IMR-90 (cell line): ENCODE results near the gene PRIMA1. TPM values are rescaled to one million over a fixed set of nuclear protein-coding genes. Genes with fewer than 3 reads are reported as not detected.

Experiments
- ATAC-seq: fragments of 200-7000 bp; cut with Tn5 transposase; 2 replicates; pipeline ENCODE4 v1.9.1; 2020; ENCODE audit warnings: low read depth, mild to moderate bottlenecking, moderate library complexity
- BruUV-seq: library from RNA; stranded (reverse); fragments of 400-500 nt; replicated peaks from 2 replicates; lab custom pipeline; 2021; lab: Mats Ljungman, UMichigan
- CTCF ChIA-PET: fragments of 300-600 bp; formaldehyde crosslinking; extraction: SDS; loops from one replicate; lab custom pipeline; 2021; ENCODE audit warnings: antibody characterized with exemption; lab: Yijun Ruan, JAX
- POLR2A ChIA-PET: fragments of 300-600 bp; sonication (Branson Sonifier 250); formaldehyde crosslinking; loops from one replicate; lab custom pipeline; 2022; ENCODE audit warnings: antibody characterized with exemption; ENCODE audit not compliant: unreplicated experiment; lab: Charles Lee
- DNase-seq: peaks from one replicate; pipeline ENCODE4 v3.0.0; 2013
- H2AFZ ChIP-seq: replicated peaks from 2 replicates; pipeline ENCODE3; 2013; ENCODE audit warnings: low read length, mild to moderate bottlenecking; ENCODE audit not compliant: poor library complexity
- H2AK5ac ChIP-seq: 2 replicates; pipeline ENCODE4 v1.6.1; 2013; ENCODE audit warnings: low read depth, low read length, inconsistent platforms
- H2AK9ac ChIP-seq: replicated peaks from 2 replicates; pipeline ENCODE3; 2013; ENCODE audit warnings: mild to moderate bottlenecking, low read depth, low read length, moderate library complexity; ENCODE audit not compliant: poor library complexity
- H2BK120ac ChIP-seq: 2 replicates; pipeline ENCODE4 v1.6.1; 2013; ENCODE audit warnings: low read depth, low read length, inconsistent platforms
- H2BK15ac ChIP-seq: 3 replicates; pipeline ENCODE4 v1.6.1; 2013; ENCODE audit warnings: low read depth, low read length, inconsistent platforms
- H2BK20ac ChIP-seq: 2 replicates; pipeline ENCODE4 v1.6.1; 2013; ENCODE audit warnings: low read depth, mild to moderate bottlenecking, inconsistent platforms, low read length, moderate library complexity
- H2BK5ac ChIP-seq: 2 replicates; pipeline ENCODE4 v1.6.1; 2013; ENCODE audit warnings: mild to moderate bottlenecking, low read depth, low read length, inconsistent platforms; ENCODE audit not compliant: poor library complexity, severe bottlenecking
- H3K14ac ChIP-seq: replicated peaks from 2 replicates; pipeline ENCODE4 v1.6.1; 2013; ENCODE audit warnings: low read depth, low read length, inconsistent platforms
- H3K18ac ChIP-seq: 2 replicates; pipeline ENCODE4 v1.6.1; 2013; ENCODE audit warnings: low read depth, low read length, control low read depth
- H3K23ac ChIP-seq: 2 replicates; pipeline ENCODE4 v1.6.1; 2013; ENCODE audit warnings: low read depth, low read length, inconsistent platforms
- H3K27ac ChIP-seq: 2 replicates; pipeline ENCODE4 v1.5.1; 2013; ENCODE audit warnings: mild to moderate bottlenecking, control low read depth, low read length; ENCODE audit not compliant: insufficient read depth
- H3K27me3 ChIP-seq: 2 replicates; pipeline ENCODE4 v1.6.1; 2013; ENCODE audit warnings: low read length; ENCODE audit not compliant: control insufficient read depth, insufficient read depth
- H3K36me3 ChIP-seq: 2 replicates; pipeline ENCODE4 v1.6.1; 2013; ENCODE audit warnings: low read length, mixed read lengths; ENCODE audit not compliant: control insufficient read depth, insufficient read depth
- H3K4ac ChIP-seq: 2 replicates; pipeline ENCODE4 v1.6.1; 2013; ENCODE audit warnings: low read depth, low read length, inconsistent platforms
- H3K4me1 ChIP-seq: 2 replicates; pipeline ENCODE4 v1.6.1; 2013; ENCODE audit warnings: low read length, mixed read lengths; ENCODE audit not compliant: control insufficient read depth, insufficient read depth
- H3K4me2 ChIP-seq: 2 replicates; pipeline ENCODE4 v1.6.1; 2013; ENCODE audit warnings: low read depth, mild to moderate bottlenecking, control low read depth, low read length, moderate library complexity
- H3K4me3 ChIP-seq: 2 replicates; pipeline ENCODE4 v1.5.1; 2013; ENCODE audit warnings: low read depth, mild to moderate bottlenecking, control low read depth, low read length, moderate library complexity; ENCODE audit not compliant: insufficient read depth
- H3K56ac ChIP-seq: 2 replicates; pipeline ENCODE4 v1.6.1; 2013; ENCODE audit warnings: low read length, inconsistent platforms; ENCODE audit not compliant: insufficient read depth; ENCODE audit errors: extremely low read depth
- H3K79me1 ChIP-seq, 2 experiments: 2 replicates each; pipeline ENCODE4 v1.6.1; 2013; ENCODE audit warnings: low read length in 2 of 2, inconsistent platforms in 1 of 2, low read depth in 1 of 2
- H3K9ac ChIP-seq: 2 replicates; pipeline ENCODE4 v1.6.1; 2013; ENCODE audit warnings: low read depth, low read length, control low read depth
- H3K9me1 ChIP-seq: 2 replicates; pipeline ENCODE4 v1.6.1; 2013; ENCODE audit warnings: low read length, inconsistent platforms; ENCODE audit not compliant: insufficient read depth
- H3K9me3 ChIP-seq: 2 replicates; pipeline ENCODE4 v1.6.1; 2013; ENCODE audit warnings: low read length; ENCODE audit not compliant: control insufficient read depth, insufficient read depth
- H4K20me1 ChIP-seq: 2 replicates; pipeline ENCODE4 v1.6.1; 2013; ENCODE audit warnings: low read length, inconsistent platforms; ENCODE audit not compliant: insufficient read depth
- H4K5ac ChIP-seq: 2 replicates; pipeline ENCODE4 v1.6.1; 2013; ENCODE audit warnings: mild to moderate bottlenecking, low read depth, low read length, control low read depth
- H4K8ac ChIP-seq, 2 experiments: 2 replicates each; pipeline ENCODE4 v1.6.1; 2013; ENCODE audit warnings: low read depth in 2 of 2, low read length in 2 of 2, control low read depth in 1 of 2, inconsistent platforms in 1 of 2
- H4K91ac ChIP-seq: 2 replicates; pipeline ENCODE4 v1.6.1; 2013; ENCODE audit warnings: low read depth, low read length, inconsistent platforms; ENCODE audit not compliant: insufficient read depth
- BHLHE40 ChIP-seq: fragments of 150-350 bp; IDR thresholded peaks from 2 replicates; pipeline ENCODE4 v1.6.1; 2016; ENCODE audit warnings: mild to moderate bottlenecking, low read depth, low read length
- MAFK ChIP-seq: IDR thresholded peaks from 2 replicates; pipeline ENCODE4 v1.6.1; 2012; ENCODE audit warnings: low read depth, low read length, improper control_type of control experiment
- MXI1 ChIP-seq: IDR thresholded peaks from 2 replicates; pipeline ENCODE4 v1.6.1; 2012; ENCODE audit warnings: low read depth, mild to moderate bottlenecking, low read length, moderate library complexity, borderline replicate concordance
- NFE2L2 ChIP-seq: fragments of 150-350 bp; IDR thresholded peaks from 2 replicates; pipeline ENCODE4 v1.6.1; 2016; ENCODE audit warnings: low read depth, mild to moderate bottlenecking, low read length
- POLR2A ChIP-seq: IDR thresholded peaks from 2 replicates; pipeline ENCODE4 v1.6.1; 2012; ENCODE audit warnings: mild to moderate bottlenecking, low read depth, low read length
- RFX5 ChIP-seq: IDR thresholded peaks from 2 replicates; pipeline ENCODE4 v1.8.0; 2012; ENCODE audit warnings: low read depth, mild to moderate bottlenecking, low read length, moderate library complexity
- SMC3 ChIP-seq: fragments of 150-350 bp; IDR thresholded peaks from 2 replicates; pipeline ENCODE4 v1.6.1; 2016; ENCODE audit warnings: low read depth, mild to moderate bottlenecking, antibody characterized with exemption, low read length, moderate library complexity
- WGBS, 2 experiments: methylation state at CpG; one replicate each; pipeline versions ENCODE4 v1.1.5 to v1.1.7; 2013; ENCODE audit warnings: missing lambda C conversion rate in 2 of 2; ENCODE audit not compliant: insufficient read length in 1 of 2; ENCODE audit errors: extremely low coverage in 2 of 2; 5-methylcytosine and 5-hydroxymethylcytosine counted together
- dilution Hi-C: fragments of 300-500 bp; cut with HindIII; formaldehyde crosslinking; loops from one replicate; pipeline ENCODE4 v1.14.3; 2018; ENCODE audit warnings: low sequenced_read_pairs; ENCODE audit not compliant: unreplicated experiment
- in situ Hi-C: fragments of 300-500 bp; cut with MboI; formaldehyde crosslinking; loops from 3 replicates; pipeline ENCODE4 v1.14.3; 2019; ENCODE audit warnings: low sequenced_read_pairs, inconsistent platforms, mixed read lengths
- intact Hi-C: fragments of 100-400 bp; cut with micrococcal nuclease; formaldehyde crosslinking; loops from 2 replicates; pipeline ENCODE4 v1.10.0; 2022
- polyA plus RNA-seq, 3 experiments: library from polyadenylated mRNA; depleted of rRNA; stranded (reverse); fragments of >200 nt; gene quantifications; 2 replicates each; pipeline ENCODE4 v1.2.3, GENCODE V29; 2012; ENCODE audit warnings: low replicate concordance in 1 of 3
- total RNA-seq: library from RNA; depleted of rRNA; stranded (reverse); fragments of >200 nt; gene quantifications from 2 replicates; pipeline ENCODE4 v1.2.3, GENCODE V29; 2012
- TF ChIP-seq, protein P1 (sequence below): fragments of 150-350 bp; IDR thresholded peaks from 2 replicates; pipeline ENCODE4 v1.6.1; 2016; ENCODE audit warnings: low read depth, mild to moderate bottlenecking, low read length, moderate library complexity, borderline replicate concordance

PRIMA1 gene
- total and polyA plus RNA-seq, 2 of the 4 experiments (the other 2 are of a cell fraction) = not detected

DNA sequence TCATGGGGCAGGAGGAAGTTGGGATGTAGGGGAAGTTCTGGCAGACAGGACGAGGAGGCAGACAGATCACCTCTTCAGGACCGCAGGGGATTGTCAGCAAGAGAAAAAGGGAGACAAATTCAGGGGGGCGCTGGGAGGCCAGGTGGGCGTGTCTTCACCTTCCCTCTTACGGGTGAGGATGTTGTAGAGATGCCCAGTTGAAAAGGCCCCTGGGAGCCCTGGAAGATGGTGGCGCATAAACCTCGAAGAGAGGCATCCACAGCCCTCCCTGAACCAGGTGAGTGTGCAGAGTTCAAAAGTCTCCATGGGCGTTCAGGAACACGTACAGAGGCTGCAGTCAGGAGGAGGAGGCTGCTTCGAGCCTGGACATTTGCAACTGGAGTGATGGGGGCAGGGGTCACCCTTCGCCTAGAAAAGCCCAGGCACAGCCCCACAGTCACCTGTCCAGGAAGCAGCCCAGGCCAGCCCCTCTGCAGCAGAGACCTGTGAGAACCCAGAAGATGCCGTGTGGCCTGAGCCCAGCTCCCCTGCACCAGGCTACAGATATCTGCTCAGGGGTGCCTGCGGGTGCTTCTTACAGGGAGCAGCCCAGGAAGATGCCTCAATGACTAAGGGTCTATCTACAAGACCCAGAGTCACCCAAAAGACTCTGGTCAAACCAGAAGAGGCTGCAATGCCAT lies 74.4 kb downstream of the PRIMA1 start:
- H3K14ac ChIP-seq = no peak overlapping the region
- no peak overlapping the region for H4K8ac ChIP-seq
- H3K9me1 ChIP-seq = no peaks in the 10 kb centered on the region
- no peak for TF ChIP-seq NFE2L2
- TF ChIP-seq MXI1 = no peak
- TF ChIP-seq POLR2A = no peak
- no peak for TF ChIP-seq RFX5
- TF ChIP-seq, protein P1, sequence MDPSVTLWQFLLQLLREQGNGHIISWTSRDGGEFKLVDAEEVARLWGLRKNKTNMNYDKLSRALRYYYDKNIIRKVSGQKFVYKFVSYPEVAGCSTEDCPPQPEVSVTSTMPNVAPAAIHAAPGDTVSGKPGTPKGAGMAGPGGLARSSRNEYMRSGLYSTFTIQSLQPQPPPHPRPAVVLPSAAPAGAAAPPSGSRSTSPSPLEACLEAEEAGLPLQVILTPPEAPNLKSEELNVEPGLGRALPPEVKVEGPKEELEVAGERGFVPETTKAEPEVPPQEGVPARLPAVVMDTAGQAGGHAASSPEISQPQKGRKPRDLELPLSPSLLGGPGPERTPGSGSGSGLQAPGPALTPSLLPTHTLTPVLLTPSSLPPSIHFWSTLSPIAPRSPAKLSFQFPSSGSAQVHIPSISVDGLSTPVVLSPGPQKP = no peak
- TF ChIP-seq SMC3 = no peak
- no peak for TF ChIP-seq BHLHE40
- TF ChIP-seq MAFK = no peak
- H4K5ac ChIP-seq = no peak overlapping the region
- peaks cover 16% of the 10 kb centered on the region for H3K9me3 ChIP-seq
- H2BK5ac ChIP-seq = no peak overlapping the region
- no peaks in the 10 kb centered on the region for H4K20me1 ChIP-seq
- no peak overlapping the region for H3K4ac ChIP-seq
- H3K79me1 ChIP-seq = no peaks in the 10 kb centered on the region
- in situ Hi-C loops = no loop called here
- BruUV-seq = no TSS peak
- H3K27ac ChIP-seq = no peak overlapping the region
- H2AFZ ChIP-seq = no peak overlapping the region
- WGBS, 2 experiments = 83% methylated on average over 2 of the region's 13 CpGs; no CpG with 5 or more reads in 1 of the 2 experiments
- no peak overlapping the region for H2AK9ac ChIP-seq
- no peak for DNase-seq
- no peak for ATAC-seq
- H3K9ac ChIP-seq = no peak overlapping the region
- dilution Hi-C loops = no loop called here
- H2AK5ac ChIP-seq = no peak overlapping the region
- POLR2A ChIA-PET = no interaction called here
- no peaks in the 10 kb centered on the region for H3K4me1 ChIP-seq
- H3K36me3 ChIP-seq = no peaks in the 10 kb centered on the region
- H3K56ac ChIP-seq = no peak overlapping the region
- no peak overlapping the region for H2BK20ac ChIP-seq
- H3K4me3 ChIP-seq = no peak overlapping the region
- CTCF ChIA-PET = no interaction called here
- no peak overlapping the region for H2BK15ac ChIP-seq
- H2BK120ac ChIP-seq = no peak overlapping the region
- intact Hi-C loops = no loop called here
- no peak overlapping the region for H4K91ac ChIP-seq
- H3K4me2 ChIP-seq = no peak overlapping the region
- H3K27me3 ChIP-seq = no peaks in the 10 kb centered on the region
- H3K18ac ChIP-seq = no peak overlapping the region
- no peak overlapping the region for H3K23ac ChIP-seq
